Neural cell (in vitro differentiated cells): ENCODE measurements around the gene CYP27B1. TPM values are rescaled to one million over a fixed set of nuclear protein-coding genes. Genes with fewer than 3 reads are reported as not detected.

Experiments
- H2AFZ ChIP-seq: fragments of 200-600, 300-800 bp; sonication (generic), shearing (Covaris generic); 2 replicates; pipeline ENCODE4 v1.6.0; 2014; ENCODE audit warnings: low read depth, mild to moderate bottlenecking, antibody characterized with exemption, low read length, moderate library complexity
- H3F3A ChIP-seq: fragments of 200-600 bp; shearing (Covaris generic); 2 replicates; pipeline ENCODE4 v1.6.1; 2016; ENCODE audit warnings: mild to moderate bottlenecking, moderate library complexity, mixed read lengths, antibody characterized with exemption, low read length; ENCODE audit not compliant: insufficient read depth, poor library complexity, severe bottlenecking
- H3K27ac ChIP-seq: fragments of 200-600, 300-800 bp; sonication (generic), shearing (Covaris generic); 2 replicates; pipeline ENCODE4 v1.5.1; 2014; ENCODE audit warnings: mild to moderate bottlenecking, low read length, moderate library complexity
- H3K27me3 ChIP-seq: fragments of 300-800, 200-600 bp; sonication (generic), shearing (Covaris generic); 2 replicates; pipeline ENCODE4 v1.6.0; 2014; ENCODE audit warnings: mild to moderate bottlenecking, low read depth, low read length, moderate library complexity; ENCODE audit not compliant: insufficient read depth
- H3K36me3 ChIP-seq: fragments of 300-800, 200-600 bp; sonication (generic), shearing (Covaris generic); 2 replicates; pipeline ENCODE4 v1.5.1; 2014; ENCODE audit warnings: mild to moderate bottlenecking, antibody characterized with exemption, low read length, moderate library complexity; ENCODE audit not compliant: insufficient read depth
- H3K4me2 ChIP-seq: fragments of 300-800, 200-600 bp; sonication (generic), shearing (Covaris generic); 2 replicates; pipeline ENCODE4 v1.6.0; 2014; ENCODE audit warnings: mild to moderate bottlenecking, low read length
- H3K4me3 ChIP-seq: fragments of 300-800, 200-600 bp; sonication (generic), shearing (Covaris generic); 2 replicates; pipeline ENCODE4 v1.5.1; 2014; ENCODE audit warnings: mild to moderate bottlenecking, low read length, moderate library complexity
- H3K79me2 ChIP-seq: fragments of 200-600 bp; shearing (Covaris generic); replicated peaks from 2 replicates; pipeline ENCODE4 v1.6.0; 2014; ENCODE audit warnings: mild to moderate bottlenecking, low read length, moderate library complexity; ENCODE audit not compliant: insufficient read depth
- H3K9ac ChIP-seq: fragments of 300-800, 200-600 bp; sonication (generic), shearing (Covaris generic); 2 replicates; pipeline ENCODE4 v1.6.1; 2016; ENCODE audit warnings: mild to moderate bottlenecking, low read length, mixed read lengths
- H3K9me2 ChIP-seq: fragments of 200-600 bp; shearing (Covaris generic); 2 replicates; pipeline ENCODE4 v1.6.1; 2016; ENCODE audit warnings: mild to moderate bottlenecking, low read length, mixed read lengths; ENCODE audit not compliant: insufficient read depth
- H3K9me3 ChIP-seq: fragments of 200-600, 300-800 bp; sonication (generic), shearing (Covaris generic); 2 replicates; pipeline ENCODE4 v1.6.1; 2016; ENCODE audit warnings: mild to moderate bottlenecking, mixed run types, low read length, moderate library complexity, mixed read lengths
- H4K20me1 ChIP-seq: fragments of 200-600 bp; shearing (Covaris generic); 2 replicates; pipeline ENCODE4 v1.6.1; 2016; ENCODE audit warnings: mild to moderate bottlenecking, mixed run types; ENCODE audit not compliant: insufficient read depth
- CTCF ChIP-seq: fragments of 450-650 bp; IDR thresholded peaks from 2 replicates; pipeline ENCODE4 v1.5.1; 2014; ENCODE audit warnings: antibody characterized with exemption, mild to moderate bottlenecking, moderate library complexity; ENCODE audit not compliant: poor library complexity, severe bottlenecking
- EP300 ChIP-seq: fragments of 450-650 bp; conservative IDR thresholded peaks from 2 replicates; pipeline ENCODE4 v1.6.1; 2014; ENCODE audit warnings: antibody characterized with exemption, mild to moderate bottlenecking, moderate library complexity; ENCODE audit not compliant: poor library complexity, severe bottlenecking
- EZH2 ChIP-seq: fragments of 200-600, 300-800 bp; shearing (Covaris generic), sonication (generic); IDR thresholded peaks from 2 replicates; pipeline ENCODE4 v1.6.1; 2014; ENCODE audit warnings: antibody characterized with exemption, low read length, borderline replicate concordance, mild to moderate bottlenecking; ENCODE audit not compliant: insufficient read depth, poor library complexity, severe bottlenecking
- MXI1 ChIP-seq: fragments of 450-650 bp; conservative IDR thresholded peaks from 2 replicates; pipeline ENCODE4 v1.6.1; 2014; ENCODE audit warnings: antibody characterized with exemption, mild to moderate bottlenecking; ENCODE audit not compliant: poor library complexity, severe bottlenecking
- POLR2AphosphoS5 ChIP-seq: IDR thresholded peaks from 2 replicates; pipeline ENCODE4 v1.6.1; 2012
- RAD21 ChIP-seq: fragments of 450-650 bp; conservative IDR thresholded peaks from 2 replicates; pipeline ENCODE4 v1.6.1; 2014; ENCODE audit warnings: antibody characterized with exemption, mild to moderate bottlenecking, moderate library complexity
- REST ChIP-seq: IDR thresholded peaks from 2 replicates; pipeline ENCODE4 v1.6.1; 2012; ENCODE audit warnings: borderline replicate concordance
- SMC3 ChIP-seq: fragments of 450-650 bp; conservative IDR thresholded peaks from 2 replicates; pipeline ENCODE4 v1.6.1; 2014; ENCODE audit warnings: antibody characterized with exemption, mild to moderate bottlenecking, moderate library complexity; ENCODE audit not compliant: poor library complexity
- TAF1 ChIP-seq: IDR thresholded peaks from 2 replicates; pipeline ENCODE4 v1.6.1; 2012; ENCODE audit warnings: low read depth
- polyA plus RNA-seq: library from polyadenylated mRNA; depleted of rRNA; stranded (reverse); fragments of >200 nt; gene quantifications from 2 replicates; pipeline ENCODE4 v1.2.3, GENCODE V29; 2014

Gene CYP27B1
- polyA plus RNA-seq, 1 donor from 2014 or later: 1.4 TPM

- no peak overlapping the region for H3K9ac ChIP-seq
- no peaks in the 10 kb centered on the region for H3F3A ChIP-seq
- H2AFZ ChIP-seq: no peak overlapping the region
- H3K27me3 ChIP-seq: no peaks in the 10 kb centered on the region
- no peaks in the 10 kb centered on the region for H3K9me2 ChIP-seq
- peaks cover 10% of the 10 kb centered on the region for H3K79me2 ChIP-seq
- no peak overlapping the region for H3K27ac ChIP-seq
- no peaks in the 10 kb centered on the region for H3K9me3 ChIP-seq
- H4K20me1 ChIP-seq: no peaks in the 10 kb centered on the region
- H3K4me2 ChIP-seq: no peak overlapping the region
- no peak for TF ChIP-seq MXI1
- TF ChIP-seq SMC3: no peak
- TF ChIP-seq RAD21: no peak
- TF ChIP-seq REST: no peak
- TF ChIP-seq EP300: no peak
- no peak for TF ChIP-seq POLR2AphosphoS5
- TF ChIP-seq TAF1: no peak
- no peak for TF ChIP-seq EZH2
- no peak for TF ChIP-seq CTCF
- no peak overlapping the region for H3K4me3 ChIP-seq
- H3K36me3 ChIP-seq: no peaks in the 10 kb centered on the region
Observed at GRCh38 chr12:57781801-57782200, 14.9 kb upstream of the CYP27B1 start.

- H2AFZ ChIP-seq: no peak overlapping the region
- H3K27me3 ChIP-seq: no peaks in the 10 kb centered on the region
- H3F3A ChIP-seq: no peaks in the 10 kb centered on the region
- H3K36me3 ChIP-seq: no peaks in the 10 kb centered on the region
- no peak overlapping the region for H3K4me3 ChIP-seq
- no peak overlapping the region for H3K4me2 ChIP-seq
- TF ChIP-seq EP300 (no peak), CTCF (no peak), SMC3 (no peak), RAD21 (no peak), TAF1 (no peak), EZH2 (no peak), REST (no peak), MXI1 (no peak), POLR2AphosphoS5 (no peak)
- H3K9me2 ChIP-seq: no peaks in the 10 kb centered on the region
- no peaks in the 10 kb centered on the region for H3K9me3 ChIP-seq
- no peak overlapping the region for H3K27ac ChIP-seq
- peaks cover 10% of the 10 kb centered on the region for H3K79me2 ChIP-seq
- no peaks in the 10 kb centered on the region for H4K20me1 ChIP-seq
- H3K9ac ChIP-seq: no peak overlapping the region
Observed at GRCh38 chr12:57781244-57781643, 14.4 kb upstream of the CYP27B1 start.
